IMR-90 (cell line): ENCODE measurements around the gene NFILZ. TPM values are rescaled to one million over a fixed set of nuclear protein-coding genes. Genes with fewer than 3 reads are reported as not detected.

Source experiments
- ATAC-seq: fragments of 200-7000 bp; cut with Tn5 transposase; 2 replicates; pipeline ENCODE4 v1.9.1; 2020; ENCODE audit warnings: low read depth, mild to moderate bottlenecking, moderate library complexity
- BruUV-seq: library from RNA; stranded (reverse); fragments of 400-500 nt; replicated peaks from 2 replicates; lab custom pipeline; 2021; lab: Mats Ljungman, UMichigan
- CTCF ChIA-PET: fragments of 300-600 bp; formaldehyde crosslinking; extraction: SDS; loops from one replicate; lab custom pipeline; 2021; ENCODE audit warnings: antibody characterized with exemption; lab: Yijun Ruan, JAX
- POLR2A ChIA-PET: fragments of 300-600 bp; sonication (Branson Sonifier 250); formaldehyde crosslinking; loops from one replicate; lab custom pipeline; 2022; ENCODE audit warnings: antibody characterized with exemption; ENCODE audit not compliant: unreplicated experiment; lab: Charles Lee
- DNase-seq: peaks from one replicate; pipeline ENCODE4 v3.0.0; 2013
- H2AFZ ChIP-seq: replicated peaks from 2 replicates; pipeline ENCODE3; 2013; ENCODE audit warnings: low read length, mild to moderate bottlenecking; ENCODE audit not compliant: poor library complexity
- H2AK5ac ChIP-seq: 2 replicates; pipeline ENCODE4 v1.6.1; 2013; ENCODE audit warnings: low read depth, low read length, inconsistent platforms
- H2AK9ac ChIP-seq: replicated peaks from 2 replicates; pipeline ENCODE3; 2013; ENCODE audit warnings: mild to moderate bottlenecking, low read depth, low read length, moderate library complexity; ENCODE audit not compliant: poor library complexity
- H2BK120ac ChIP-seq: 2 replicates; pipeline ENCODE4 v1.6.1; 2013; ENCODE audit warnings: low read depth, low read length, inconsistent platforms
- H2BK15ac ChIP-seq: 3 replicates; pipeline ENCODE4 v1.6.1; 2013; ENCODE audit warnings: low read depth, low read length, inconsistent platforms
- H2BK20ac ChIP-seq: 2 replicates; pipeline ENCODE4 v1.6.1; 2013; ENCODE audit warnings: low read depth, mild to moderate bottlenecking, inconsistent platforms, low read length, moderate library complexity
- H2BK5ac ChIP-seq: 2 replicates; pipeline ENCODE4 v1.6.1; 2013; ENCODE audit warnings: mild to moderate bottlenecking, low read depth, low read length, inconsistent platforms; ENCODE audit not compliant: poor library complexity, severe bottlenecking
- H3K14ac ChIP-seq: replicated peaks from 2 replicates; pipeline ENCODE4 v1.6.1; 2013; ENCODE audit warnings: low read depth, low read length, inconsistent platforms
- H3K18ac ChIP-seq: 2 replicates; pipeline ENCODE4 v1.6.1; 2013; ENCODE audit warnings: low read depth, low read length, control low read depth
- H3K23ac ChIP-seq: 2 replicates; pipeline ENCODE4 v1.6.1; 2013; ENCODE audit warnings: low read depth, low read length, inconsistent platforms
- H3K27ac ChIP-seq: 2 replicates; pipeline ENCODE4 v1.5.1; 2013; ENCODE audit warnings: mild to moderate bottlenecking, control low read depth, low read length; ENCODE audit not compliant: insufficient read depth
- H3K27me3 ChIP-seq: 2 replicates; pipeline ENCODE4 v1.6.1; 2013; ENCODE audit warnings: low read length; ENCODE audit not compliant: control insufficient read depth, insufficient read depth
- H3K36me3 ChIP-seq: 2 replicates; pipeline ENCODE4 v1.6.1; 2013; ENCODE audit warnings: low read length, mixed read lengths; ENCODE audit not compliant: control insufficient read depth, insufficient read depth
- H3K4ac ChIP-seq: 2 replicates; pipeline ENCODE4 v1.6.1; 2013; ENCODE audit warnings: low read depth, low read length, inconsistent platforms
- H3K4me1 ChIP-seq: 2 replicates; pipeline ENCODE4 v1.6.1; 2013; ENCODE audit warnings: low read length, mixed read lengths; ENCODE audit not compliant: control insufficient read depth, insufficient read depth
- H3K4me2 ChIP-seq: 2 replicates; pipeline ENCODE4 v1.6.1; 2013; ENCODE audit warnings: low read depth, mild to moderate bottlenecking, control low read depth, low read length, moderate library complexity
- H3K4me3 ChIP-seq: 2 replicates; pipeline ENCODE4 v1.5.1; 2013; ENCODE audit warnings: low read depth, mild to moderate bottlenecking, control low read depth, low read length, moderate library complexity; ENCODE audit not compliant: insufficient read depth
- H3K56ac ChIP-seq: 2 replicates; pipeline ENCODE4 v1.6.1; 2013; ENCODE audit warnings: low read length, inconsistent platforms; ENCODE audit not compliant: insufficient read depth; ENCODE audit errors: extremely low read depth
- H3K79me1 ChIP-seq, 2 experiments: 2 replicates each; pipeline ENCODE4 v1.6.1; 2013; ENCODE audit warnings: low read length in 2 of 2, inconsistent platforms in 1 of 2, low read depth in 1 of 2
- H3K9ac ChIP-seq: 2 replicates; pipeline ENCODE4 v1.6.1; 2013; ENCODE audit warnings: low read depth, low read length, control low read depth
- H3K9me1 ChIP-seq: 2 replicates; pipeline ENCODE4 v1.6.1; 2013; ENCODE audit warnings: low read length, inconsistent platforms; ENCODE audit not compliant: insufficient read depth
- H3K9me3 ChIP-seq: 2 replicates; pipeline ENCODE4 v1.6.1; 2013; ENCODE audit warnings: low read length; ENCODE audit not compliant: control insufficient read depth, insufficient read depth
- H4K20me1 ChIP-seq: 2 replicates; pipeline ENCODE4 v1.6.1; 2013; ENCODE audit warnings: low read length, inconsistent platforms; ENCODE audit not compliant: insufficient read depth
- H4K5ac ChIP-seq: 2 replicates; pipeline ENCODE4 v1.6.1; 2013; ENCODE audit warnings: mild to moderate bottlenecking, low read depth, low read length, control low read depth
- H4K8ac ChIP-seq, 2 experiments: 2 replicates each; pipeline ENCODE4 v1.6.1; 2013; ENCODE audit warnings: low read depth in 2 of 2, low read length in 2 of 2, control low read depth in 1 of 2, inconsistent platforms in 1 of 2
- H4K91ac ChIP-seq: 2 replicates; pipeline ENCODE4 v1.6.1; 2013; ENCODE audit warnings: low read depth, low read length, inconsistent platforms; ENCODE audit not compliant: insufficient read depth
- MXI1 ChIP-seq: IDR thresholded peaks from 2 replicates; pipeline ENCODE4 v1.6.1; 2012; ENCODE audit warnings: low read depth, mild to moderate bottlenecking, low read length, moderate library complexity, borderline replicate concordance
- NFE2L2 ChIP-seq: fragments of 150-350 bp; IDR thresholded peaks from 2 replicates; pipeline ENCODE4 v1.6.1; 2016; ENCODE audit warnings: low read depth, mild to moderate bottlenecking, low read length
- SMC3 ChIP-seq: fragments of 150-350 bp; IDR thresholded peaks from 2 replicates; pipeline ENCODE4 v1.6.1; 2016; ENCODE audit warnings: low read depth, mild to moderate bottlenecking, antibody characterized with exemption, low read length, moderate library complexity
- USF2 ChIP-seq: fragments of 150-350 bp; IDR thresholded peaks from 2 replicates; pipeline ENCODE4 v1.6.1; 2017; ENCODE audit warnings: mild to moderate bottlenecking, antibody characterized with exemption, low read length, low read depth
- WGBS, 2 experiments: methylation state at CpG; one replicate each; pipeline versions ENCODE4 v1.1.5 to v1.1.7; 2013; ENCODE audit warnings: missing lambda C conversion rate in 2 of 2; ENCODE audit not compliant: insufficient read length in 1 of 2; ENCODE audit errors: extremely low coverage in 2 of 2; 5-methylcytosine and 5-hydroxymethylcytosine counted together
- dilution Hi-C: fragments of 300-500 bp; cut with HindIII; formaldehyde crosslinking; loops from one replicate; pipeline ENCODE4 v1.14.3; 2018; ENCODE audit warnings: low sequenced_read_pairs; ENCODE audit not compliant: unreplicated experiment
- in situ Hi-C: fragments of 300-500 bp; cut with MboI; formaldehyde crosslinking; loops from 3 replicates; pipeline ENCODE4 v1.14.3; 2019; ENCODE audit warnings: low sequenced_read_pairs, inconsistent platforms, mixed read lengths
- intact Hi-C: fragments of 100-400 bp; cut with micrococcal nuclease; formaldehyde crosslinking; loops from 2 replicates; pipeline ENCODE4 v1.10.0; 2022
- polyA plus RNA-seq, 3 experiments: library from polyadenylated mRNA; depleted of rRNA; stranded (reverse); fragments of >200 nt; gene quantifications; 2 replicates each; pipeline ENCODE4 v1.2.3, GENCODE V29; 2012; ENCODE audit warnings: low replicate concordance in 1 of 3
- total RNA-seq: library from RNA; depleted of rRNA; stranded (reverse); fragments of >200 nt; gene quantifications from 2 replicates; pipeline ENCODE4 v1.2.3, GENCODE V29; 2012

The NFILZ gene
- total and polyA plus RNA-seq, 2 of the 4 experiments (the other 2 are of a cell fraction), result not detected

DNA sequence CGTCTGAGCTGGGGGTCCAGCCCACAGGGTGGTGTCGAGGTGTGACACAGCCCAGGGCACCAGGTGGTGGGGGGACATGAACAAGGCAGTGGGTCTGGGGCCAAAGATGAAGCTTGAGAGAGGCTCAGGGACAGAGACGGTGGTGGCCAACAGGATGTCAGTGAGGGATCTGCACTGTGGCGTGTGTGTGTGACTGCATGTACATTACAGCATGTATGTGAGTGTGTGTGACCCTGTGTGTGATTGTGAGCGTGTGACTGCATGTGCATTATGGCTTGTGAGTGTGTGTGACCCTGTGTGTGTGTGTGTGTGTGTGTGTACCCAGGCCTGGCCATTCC lies 21.5 kb upstream of the NFILZ start:
- H2BK15ac ChIP-seq, result peak overlapping the region; percentile 17; the same call in 1 of the 3 replicates
- no peak overlapping the region for H2BK20ac ChIP-seq
- H2AFZ ChIP-seq, result peak overlapping the region; percentile 99
- 67% methylated on average over 2 of the region's 5 CpGs; no CpG with 5 or more reads in 1 of the 2 experiments for WGBS, 2 experiments
- intact Hi-C loops (no loop called here), dilution Hi-C loops (no loop called here), in situ Hi-C loops (no loop called here)
- ChIA-PET CTCF (no interaction called here), POLR2A (no interaction called here)
- H3K36me3 ChIP-seq, result peaks cover 7% of the 10 kb centered on the region; the same call in 1 of the 2 replicates
- H3K23ac ChIP-seq, result peak overlapping the region; percentile 90
- peak overlapping the region; percentile 80 for H3K18ac ChIP-seq
- H3K14ac ChIP-seq, result peak overlapping the region; percentile 96
- H4K20me1 ChIP-seq, result no peaks in the 10 kb centered on the region
- ATAC-seq (no peak), DNase-seq (no peak)
- peak overlapping the region; percentile 78 for H4K5ac ChIP-seq
- peak overlapping the region; percentile 64 to 99 for H4K8ac ChIP-seq
- no peaks in the 10 kb centered on the region for H3K27me3 ChIP-seq
- peak overlapping the region; percentile 94 for H3K4me3 ChIP-seq
- BruUV-seq, result no TSS peak
- H2AK9ac ChIP-seq, result peak overlapping the region; percentile 96
- H2AK5ac ChIP-seq, result peak overlapping the region; percentile 98
- H3K27ac ChIP-seq, result peak overlapping the region; percentile 74
- peak overlapping the region; percentile 76 for H3K9ac ChIP-seq
- H3K79me1 ChIP-seq, result peaks cover 5 to 32% of the 10 kb centered on the region in 2 experiments
- H2BK5ac ChIP-seq, result peak overlapping the region; percentile 75
- TF ChIP-seq SMC3, result no peak
- TF ChIP-seq NFE2L2, result no peak
- TF ChIP-seq USF2, result no peak
- TF ChIP-seq MXI1, result no peak
- peaks cover 4% of the 10 kb centered on the region for H3K4me1 ChIP-seq
- peak overlapping the region; percentile 96 for H3K4ac ChIP-seq
- peak overlapping the region; percentile 50 for H2BK120ac ChIP-seq
- no peak overlapping the region for H3K56ac ChIP-seq
- H3K4me2 ChIP-seq, result peak overlapping the region; percentile 85
- peaks cover 8% of the 10 kb centered on the region for H3K9me3 ChIP-seq
- peak overlapping the region; percentile 72 for H4K91ac ChIP-seq
- peaks cover 3% of the 10 kb centered on the region for H3K9me1 ChIP-seq
